Karpas-422 (cell line): Measurements from ENCODE around the gene PCSK5. TPM values are rescaled to one million over a fixed set of nuclear protein-coding genes. Genes with fewer than 3 reads are reported as not detected.

Experiments used
- DNase-seq: peaks from one replicate; pipeline ENCODE4 v3.0.0-alpha.2; 2015
- H2AFZ ChIP-seq: fragments of 200-600 bp; sonication (generic); 2 replicates; pipeline ENCODE4 v1.6.1; 2014; ENCODE audit warnings: antibody characterized with exemption, low read length, mixed read lengths
- H3K27ac ChIP-seq: fragments of 200-600 bp; sonication (generic); 2 replicates; pipeline ENCODE4 v1.5.1; 2014; ENCODE audit warnings: mild to moderate bottlenecking, low read length, moderate library complexity
- H3K27me3 ChIP-seq: fragments of 200-600 bp; sonication (generic); 2 replicates; pipeline ENCODE4 v1.6.1; 2014; ENCODE audit warnings: low read length, mixed read lengths
- H3K36me3 ChIP-seq: fragments of 200-600 bp; sonication (generic); 2 replicates; pipeline ENCODE4 v1.6.1; 2014; ENCODE audit warnings: low read length, mixed read lengths; ENCODE audit not compliant: insufficient read depth
- H3K4me1 ChIP-seq: fragments of 200-600 bp; sonication (generic); 2 replicates; pipeline ENCODE4 v1.6.1; 2014; ENCODE audit warnings: mild to moderate bottlenecking, low read length, mixed read lengths
- H3K4me2 ChIP-seq: fragments of 200-600 bp; sonication (generic); 2 replicates; pipeline ENCODE4 v1.6.1; 2014; ENCODE audit warnings: low read length, low read depth, mild to moderate bottlenecking; ENCODE audit not compliant: poor library complexity, severe bottlenecking
- H3K4me3 ChIP-seq: fragments of 200-600 bp; sonication (generic); 2 replicates; pipeline ENCODE4 v1.5.1; 2014; ENCODE audit warnings: mild to moderate bottlenecking, antibody characterized with exemption, low read length, mixed read lengths
- H3K79me2 ChIP-seq: fragments of 200-600 bp; sonication (generic); 2 replicates; pipeline ENCODE4 v1.6.1; 2014; ENCODE audit warnings: mild to moderate bottlenecking, low read length, mixed read lengths
- H3K9ac ChIP-seq: fragments of 200-600 bp; sonication (generic); 2 replicates; pipeline ENCODE4 v1.6.0; 2014; ENCODE audit warnings: low read length
- H3K9me2 ChIP-seq: fragments of 200-600 bp; sonication (generic), shearing (Covaris generic); replicated peaks from 2 replicates; pipeline ENCODE4 v1.6.0; 2014; ENCODE audit warnings: mild to moderate bottlenecking, low read length, moderate library complexity; ENCODE audit not compliant: insufficient read depth
- H3K9me3 ChIP-seq: fragments of 300-700, 200-600 bp; sonication (generic); 2 replicates; pipeline ENCODE4 v1.6.1; 2014; ENCODE audit warnings: low read length, mixed read lengths
- H4K20me1 ChIP-seq: fragments of 200-600 bp; sonication (generic); 2 replicates; pipeline ENCODE4 v1.6.1; 2014; ENCODE audit warnings: mild to moderate bottlenecking, antibody characterized with exemption, low read length, low read depth; ENCODE audit not compliant: insufficient read depth
- total RNA-seq: library from RNA; depleted of rRNA; stranded (reverse); fragments of >200 nt; shearing (Covaris generic); gene quantifications from 2 replicates; pipeline ENCODE4 v1.2.3, GENCODE V29; 2014; ENCODE audit warnings: low replicate concordance

The PCSK5 gene
- total RNA-seq, 1 experiment from 2014 or later = not detected

- Histone ChIP-seq H3K27me3 (no peaks in the 10 kb centered on the region), H3K9me3 (no peaks in the 10 kb centered on the region), H4K20me1 (no peaks in the 10 kb centered on the region), H3K36me3 (no peaks in the 10 kb centered on the region), H3K79me2 (no peaks in the 10 kb centered on the region), H3K27ac (no peak overlapping the region), H3K4me1 (no peaks in the 10 kb centered on the region), H3K9ac (no peak overlapping the region), H3K4me2 (no peak overlapping the region), H3K9me2 (no peaks in the 10 kb centered on the region), H2AFZ (no peak overlapping the region), H3K4me3 (no peak overlapping the region)
- no peak for DNase-seq
These were observed 24.5 kb downstream of the PCSK5 start for GRCh38 chr9:75914883-75915452.

GRCh38 chr9:75918154-75918553 lies 27.7 kb downstream of the PCSK5 start:
- Histone ChIP-seq H3K27me3 (no peaks in the 10 kb centered on the region), H4K20me1 (no peaks in the 10 kb centered on the region), H3K9me2 (no peaks in the 10 kb centered on the region), H2AFZ (no peak overlapping the region), H3K36me3 (no peaks in the 10 kb centered on the region), H3K9ac (no peak overlapping the region), H3K4me1 (no peaks in the 10 kb centered on the region), H3K9me3 (no peaks in the 10 kb centered on the region), H3K4me2 (no peak overlapping the region), H3K79me2 (no peaks in the 10 kb centered on the region), H3K27ac (no peak overlapping the region), H3K4me3 (no peak overlapping the region)
- DNase-seq = no peak

- Histone ChIP-seq H3K9ac (no peak overlapping the region), H4K20me1 (no peaks in the 10 kb centered on the region), H3K36me3 (no peaks in the 10 kb centered on the region), H3K27ac (no peak overlapping the region), H3K79me2 (no peaks in the 10 kb centered on the region), H2AFZ (no peak overlapping the region), H3K4me1 (no peaks in the 10 kb centered on the region), H3K4me2 (no peak overlapping the region), H3K9me3 (no peaks in the 10 kb centered on the region), H3K9me2 (no peaks in the 10 kb centered on the region), H3K27me3 (no peaks in the 10 kb centered on the region), H3K4me3 (no peak overlapping the region)
- DNase-seq = no peak
These were observed 28.4 kb downstream of the PCSK5 start for GRCh38 chr9:75918909-75919308.

- H3K4me2 ChIP-seq = no peak overlapping the region
- H3K4me3 ChIP-seq = no peak overlapping the region
- H4K20me1 ChIP-seq = no peaks in the 10 kb centered on the region
- no peak overlapping the region for H3K9ac ChIP-seq
- H3K27ac ChIP-seq = no peak overlapping the region
- H3K79me2 ChIP-seq = no peaks in the 10 kb centered on the region
- no peak overlapping the region for H2AFZ ChIP-seq
- no peaks in the 10 kb centered on the region for H3K9me2 ChIP-seq
- no peaks in the 10 kb centered on the region for H3K36me3 ChIP-seq
- no peaks in the 10 kb centered on the region for H3K27me3 ChIP-seq
- DNase-seq = no peak
- no peaks in the 10 kb centered on the region for H3K9me3 ChIP-seq
- H3K4me1 ChIP-seq = no peaks in the 10 kb centered on the region
These were observed 31.1 kb downstream of the PCSK5 start for GRCh38 chr9:75921391-75922127.

- Histone ChIP-seq H3K79me2 (no peaks in the 10 kb centered on the region), H4K20me1 (no peaks in the 10 kb centered on the region), H3K4me3 (no peak overlapping the region), H3K27me3 (no peaks in the 10 kb centered on the region), H3K9ac (no peak overlapping the region), H3K36me3 (no peaks in the 10 kb centered on the region), H3K4me2 (no peak overlapping the region), H3K4me1 (no peaks in the 10 kb centered on the region), H3K27ac (no peak overlapping the region), H3K9me3 (no peaks in the 10 kb centered on the region), H2AFZ (no peak overlapping the region), H3K9me2 (no peaks in the 10 kb centered on the region)
- DNase-seq = no peak
These were observed 35.9 kb downstream of the PCSK5 start for GRCh38 chr9:75926385-75926784.

- Histone ChIP-seq H3K9me3 (no peaks in the 10 kb centered on the region), H3K4me3 (no peak overlapping the region), H3K4me2 (no peak overlapping the region), H2AFZ (no peak overlapping the region), H3K36me3 (no peaks in the 10 kb centered on the region), H3K4me1 (no peaks in the 10 kb centered on the region), H3K9ac (no peak overlapping the region), H3K27me3 (no peaks in the 10 kb centered on the region), H3K79me2 (no peaks in the 10 kb centered on the region), H3K27ac (no peak overlapping the region), H3K9me2 (no peaks in the 10 kb centered on the region), H4K20me1 (no peaks in the 10 kb centered on the region)
- no peak for DNase-seq
These were observed 36.9 kb downstream of the PCSK5 start for GRCh38 chr9:75927356-75927755.

- H3K79me2 ChIP-seq = no peaks in the 10 kb centered on the region
- H3K4me1 ChIP-seq = no peaks in the 10 kb centered on the region
- H3K9ac ChIP-seq = no peak overlapping the region
- H3K27me3 ChIP-seq = no peaks in the 10 kb centered on the region
- H4K20me1 ChIP-seq = no peaks in the 10 kb centered on the region
- H3K36me3 ChIP-seq = no peaks in the 10 kb centered on the region
- H3K27ac ChIP-seq = no peak overlapping the region
- H3K4me3 ChIP-seq = no peak overlapping the region
- no peaks in the 10 kb centered on the region for H3K9me3 ChIP-seq
- H2AFZ ChIP-seq = no peak overlapping the region
- DNase-seq = no peak
- no peaks in the 10 kb centered on the region for H3K9me2 ChIP-seq
- H3K4me2 ChIP-seq = no peak overlapping the region
These were observed 39.7 kb downstream of the PCSK5 start for GRCh38 chr9:75930190-75930589.

- no peaks in the 10 kb centered on the region for H3K9me2 ChIP-seq
- no peak for DNase-seq
- no peak overlapping the region for H3K4me3 ChIP-seq
- no peaks in the 10 kb centered on the region for H3K79me2 ChIP-seq
- H3K36me3 ChIP-seq = no peaks in the 10 kb centered on the region
- H3K9me3 ChIP-seq = no peaks in the 10 kb centered on the region
- no peak overlapping the region for H3K27ac ChIP-seq
- no peak overlapping the region for H3K9ac ChIP-seq
- no peak overlapping the region for H3K4me2 ChIP-seq
- no peaks in the 10 kb centered on the region for H3K4me1 ChIP-seq
- no peak overlapping the region for H2AFZ ChIP-seq
- H4K20me1 ChIP-seq = no peaks in the 10 kb centered on the region
- H3K27me3 ChIP-seq = no peaks in the 10 kb centered on the region
These were observed 40.4 kb downstream of the PCSK5 start for GRCh38 chr9:75930730-75931321.
